Measurements from ENCODE around the gene CCL16. TPM values are rescaled to one million over a fixed set of nuclear protein-coding genes. Genes with fewer than 3 reads are reported as not detected.

Gene CCL16, protein sequence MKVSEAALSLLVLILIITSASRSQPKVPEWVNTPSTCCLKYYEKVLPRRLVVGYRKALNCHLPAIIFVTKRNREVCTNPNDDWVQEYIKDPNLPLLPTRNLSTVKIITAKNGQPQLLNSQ
- total RNA-seq (ENCODE audit: unreplicated experiment) = not detected
- long read RNA-seq = 0 reads

DNA sequence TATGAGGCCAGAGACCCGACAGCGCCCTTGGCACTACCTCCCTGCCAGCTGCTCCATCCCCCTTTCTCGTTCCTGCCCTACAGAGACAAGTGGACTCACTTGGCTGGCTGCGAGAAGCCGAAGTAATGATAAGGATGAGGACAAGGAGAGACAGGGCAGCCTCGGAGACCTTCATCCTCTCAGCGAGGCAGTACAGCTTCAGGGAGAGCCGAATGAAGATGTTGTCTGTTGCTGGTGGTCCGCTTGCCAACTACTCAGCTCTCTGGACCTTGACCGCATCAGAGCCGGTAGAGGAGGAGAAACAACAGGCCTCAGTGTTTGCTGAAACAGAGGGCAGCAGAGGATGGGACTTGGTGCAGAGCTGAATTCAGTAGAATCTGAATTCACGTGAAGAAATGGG lies at the start of gene CCL16:
Gene CCL16, minus strand, starts transcription at position 252 of the 400 bp plus-strand sequence. Its CDS starts 77 bp downstream, at position 175.
- TF ChIP-seq, protein P1, sequence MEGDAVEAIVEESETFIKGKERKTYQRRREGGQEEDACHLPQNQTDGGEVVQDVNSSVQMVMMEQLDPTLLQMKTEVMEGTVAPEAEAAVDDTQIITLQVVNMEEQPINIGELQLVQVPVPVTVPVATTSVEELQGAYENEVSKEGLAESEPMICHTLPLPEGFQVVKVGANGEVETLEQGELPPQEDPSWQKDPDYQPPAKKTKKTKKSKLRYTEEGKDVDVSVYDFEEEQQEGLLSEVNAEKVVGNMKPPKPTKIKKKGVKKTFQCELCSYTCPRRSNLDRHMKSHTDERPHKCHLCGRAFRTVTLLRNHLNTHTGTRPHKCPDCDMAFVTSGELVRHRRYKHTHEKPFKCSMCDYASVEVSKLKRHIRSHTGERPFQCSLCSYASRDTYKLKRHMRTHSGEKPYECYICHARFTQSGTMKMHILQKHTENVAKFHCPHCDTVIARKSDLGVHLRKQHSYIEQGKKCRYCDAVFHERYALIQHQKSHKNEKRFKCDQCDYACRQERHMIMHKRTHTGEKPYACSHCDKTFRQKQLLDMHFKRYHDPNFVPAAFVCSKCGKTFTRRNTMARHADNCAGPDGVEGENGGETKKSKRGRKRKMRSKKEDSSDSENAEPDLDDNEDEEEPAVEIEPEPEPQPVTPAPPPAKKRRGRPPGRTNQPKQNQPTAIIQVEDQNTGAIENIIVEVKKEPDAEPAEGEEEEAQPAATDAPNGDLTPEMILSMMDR (IDR thresholded peaks at IDR 0.05; ENCODE audit: partially characterized antibody, unreplicated experiment) = no peak
- Mint-ChIP-seq H3K27me3 (ENCODE audit: unreplicated experiment) (peaks cover 4% of the 10 kb centered on the region), H3K27ac (ENCODE audit: unreplicated experiment) (no peak within 1 kb of the TSS), H3K36me3 (ENCODE audit: unreplicated experiment) (no peaks in the 10 kb centered on the region), H3K4me3 (ENCODE audit: unreplicated experiment) (no peak within 1 kb of the TSS), H3K4me1 (ENCODE audit: low read depth, unreplicated experiment) (no peaks in the 10 kb centered on the region), H3K9me3 (ENCODE audit: unreplicated experiment) (no peaks in the 10 kb centered on the region)
- DNase-seq = no peak

DNA sequence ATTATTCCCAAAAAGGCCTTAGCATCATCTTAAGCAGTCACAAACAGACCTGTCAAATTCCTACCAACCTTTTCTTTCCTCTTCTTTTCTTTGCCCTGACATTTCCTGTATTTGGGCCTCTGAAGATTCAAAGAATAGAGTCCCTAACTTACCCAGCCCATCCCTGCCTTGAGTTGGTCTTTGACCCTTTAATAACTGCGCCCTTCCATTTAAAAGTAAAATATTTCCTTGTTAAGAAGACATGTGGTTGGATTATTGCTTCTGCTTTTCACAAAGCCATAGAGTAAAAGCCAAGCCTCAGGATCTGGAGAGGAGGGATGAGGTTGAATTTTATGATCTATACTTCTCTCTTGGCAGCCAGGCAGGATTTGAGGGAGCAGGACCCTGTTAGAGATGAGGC lies 49.7 kb upstream of the CCL16 start:
- H3K4me1 Mint-ChIP-seq (ENCODE audit: low read depth, unreplicated experiment) = peaks cover 9% of the 10 kb centered on the region
- TF ChIP-seq, protein P1 (IDR thresholded peaks at IDR 0.05; ENCODE audit: partially characterized antibody, unreplicated experiment) = no peak
- H3K27ac Mint-ChIP-seq (ENCODE audit: unreplicated experiment) = no peak overlapping the region
- DNase-seq = no peak
- peaks cover 2% of the 10 kb centered on the region for H3K9me3 Mint-ChIP-seq (ENCODE audit: unreplicated experiment)
- H3K27me3 Mint-ChIP-seq (ENCODE audit: unreplicated experiment) = peaks cover 7% of the 10 kb centered on the region
- no peak overlapping the region for H3K4me3 Mint-ChIP-seq (ENCODE audit: unreplicated experiment)
- H3K36me3 Mint-ChIP-seq (ENCODE audit: unreplicated experiment) = peaks cover 4% of the 10 kb centered on the region

DNA sequence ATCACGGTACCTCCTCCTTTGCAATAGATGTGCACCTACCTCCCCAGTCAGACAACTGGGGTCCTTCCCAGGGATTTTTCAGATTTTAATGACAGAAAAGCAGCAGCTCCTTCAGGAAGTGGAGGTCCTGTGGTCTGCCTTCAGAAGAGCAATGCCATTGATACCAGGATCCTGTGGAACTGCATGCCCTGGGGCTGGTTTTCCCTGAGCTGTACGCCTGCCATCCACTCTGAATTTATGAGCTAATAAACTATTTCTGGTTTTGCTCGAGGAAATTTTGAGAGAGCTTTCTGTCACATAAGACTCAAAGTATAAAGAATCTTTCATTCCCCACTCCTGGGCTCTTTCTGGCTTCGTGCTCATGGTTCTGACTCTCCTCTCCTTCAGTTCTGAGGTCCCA lies 46.5 kb upstream of the CCL16 start:
- Mint-ChIP-seq H3K27ac (ENCODE audit: unreplicated experiment) (no peak overlapping the region), H3K27me3 (ENCODE audit: unreplicated experiment) (peaks cover 7% of the 10 kb centered on the region), H3K9me3 (ENCODE audit: unreplicated experiment) (peaks cover 2% of the 10 kb centered on the region), H3K36me3 (ENCODE audit: unreplicated experiment) (peaks cover 4% of the 10 kb centered on the region), H3K4me3 (ENCODE audit: unreplicated experiment) (no peak overlapping the region), H3K4me1 (ENCODE audit: low read depth, unreplicated experiment) (peaks cover 9% of the 10 kb centered on the region)
- TF ChIP-seq, protein P1 (IDR thresholded peaks at IDR 0.05; ENCODE audit: partially characterized antibody, unreplicated experiment) = no peak
- no peak for DNase-seq

DNA sequence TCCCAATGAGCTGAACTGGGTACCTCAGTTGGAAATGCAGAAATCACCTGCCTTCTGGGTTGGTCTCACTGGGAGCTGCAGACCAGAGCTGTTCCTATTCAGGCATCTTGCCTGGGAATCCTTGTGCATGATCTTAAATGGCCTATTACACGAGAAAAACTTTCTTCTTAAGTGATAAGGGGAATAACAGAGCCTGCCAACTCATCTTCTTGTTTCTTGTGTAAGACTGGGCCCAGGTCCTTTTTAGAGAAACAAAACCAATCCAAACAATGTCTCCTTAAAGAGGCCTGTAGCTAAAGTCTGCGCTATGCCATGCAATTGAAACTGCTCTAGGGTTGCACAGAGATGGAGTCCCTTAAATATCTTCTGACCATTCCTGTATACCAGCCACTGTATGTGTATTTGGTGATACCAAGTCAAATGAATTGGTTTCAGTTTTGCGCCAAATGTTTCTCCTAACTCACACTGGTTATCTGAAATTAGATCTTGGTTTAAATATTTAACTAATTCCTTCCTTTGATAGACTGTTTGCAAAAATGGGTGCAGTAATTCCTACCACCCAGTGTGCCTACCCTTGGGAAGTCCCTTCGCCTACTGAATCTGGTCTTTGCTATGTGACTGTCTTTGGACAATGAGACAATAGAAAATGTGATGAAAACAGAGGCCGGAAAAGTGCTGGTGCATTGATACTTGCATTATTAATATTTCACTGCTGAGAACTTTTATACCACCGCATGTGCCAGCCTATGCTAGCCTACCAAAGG lies 43.0 kb upstream of the CCL16 start:
- peaks cover under 1% of the 10 kb centered on the region for H3K4me1 Mint-ChIP-seq (ENCODE audit: low read depth, unreplicated experiment)
- H3K4me3 Mint-ChIP-seq (ENCODE audit: unreplicated experiment) = no peak overlapping the region
- DNase-seq = no peak
- peaks cover 6% of the 10 kb centered on the region for H3K27me3 Mint-ChIP-seq (ENCODE audit: unreplicated experiment)
- no peaks in the 10 kb centered on the region for H3K9me3 Mint-ChIP-seq (ENCODE audit: unreplicated experiment)
- H3K36me3 Mint-ChIP-seq (ENCODE audit: unreplicated experiment) = no peaks in the 10 kb centered on the region
- TF ChIP-seq, protein P1 (IDR thresholded peaks at IDR 0.05; ENCODE audit: partially characterized antibody, unreplicated experiment) = no peak
- H3K27ac Mint-ChIP-seq (ENCODE audit: unreplicated experiment) = no peak overlapping the region

DNA sequence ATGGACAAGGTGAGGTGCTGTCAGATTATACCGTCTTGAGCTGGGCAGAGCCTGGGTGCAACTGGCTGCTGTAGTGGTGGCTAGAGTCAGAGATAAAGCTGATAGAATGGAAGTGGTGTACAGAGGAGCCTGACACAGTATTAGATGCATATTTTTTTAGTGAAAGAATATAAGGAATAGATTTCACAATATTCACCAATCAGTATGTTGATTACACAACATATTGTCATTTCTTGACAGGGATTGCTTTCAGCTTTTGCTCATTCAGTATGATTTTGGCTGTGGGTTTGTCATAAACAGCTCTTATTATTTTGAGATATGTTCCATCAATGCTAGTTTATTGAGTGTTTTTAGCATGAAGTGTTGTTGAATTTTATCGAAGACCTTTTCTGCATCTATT lies 38.1 kb upstream of the CCL16 start:
- Mint-ChIP-seq H3K36me3 (ENCODE audit: unreplicated experiment) (no peaks in the 10 kb centered on the region), H3K27ac (ENCODE audit: unreplicated experiment) (no peak overlapping the region), H3K9me3 (ENCODE audit: unreplicated experiment) (no peaks in the 10 kb centered on the region), H3K4me3 (ENCODE audit: unreplicated experiment) (no peak overlapping the region), H3K4me1 (ENCODE audit: low read depth, unreplicated experiment) (no peaks in the 10 kb centered on the region), H3K27me3 (ENCODE audit: unreplicated experiment) (peaks cover 2% of the 10 kb centered on the region)
- TF ChIP-seq, protein P1 (IDR thresholded peaks at IDR 0.05; ENCODE audit: partially characterized antibody, unreplicated experiment) = no peak
- no peak for DNase-seq

Data from glutamatergic neuron (in vitro differentiated cells).